Cardiac fibroblast (primary cell): Measurements from ENCODE around the gene CDYL2.
"Not testable (repeated sequence)": the region's sequence is repeated elsewhere in the genome, so short reads cannot be mapped to it uniquely, and the experiment has no call there.

Source experiments
- DNase-seq, 2 donors: peaks; one replicate each; pipeline versions ENCODE4 v3.0.0 to v3.0.0-alpha.2; 2010; ENCODE audit warnings: low read depth in 2 of 2
- H3K4me3 ChIP-seq, 2 donors: replicated peaks in 1 of 2; 1 replicate in 1 of 2; 2 replicates in 1 of 2; pipeline ENCODE4 v1.5.1; 2011; ENCODE audit warnings: low read depth in 2 of 2, low read length in 2 of 2, mild to moderate bottlenecking in 2 of 2, moderate library complexity in 1 of 2
- CTCF ChIP-seq: IDR thresholded peaks from one replicate; pipeline ENCODE4 v1.5.1; 2011; ENCODE audit warnings: low read depth, mild to moderate bottlenecking, low read length, inconsistent platforms

Gene CDYL2

GRCh38 chr16:80828495-80828894 lies 24.1 kb upstream of the CDYL2 start:
- TF ChIP-seq CTCF = no peak
- no peak overlapping the region for H3K4me3 ChIP-seq
- no peak for DNase-seq

- no peak for TF ChIP-seq CTCF
- no peak for DNase-seq
- H3K4me3 ChIP-seq = no peak overlapping the region
These were observed 22.6 kb upstream of the CDYL2 start for GRCh38 chr16:80827007-80827406.

- no peak for DNase-seq
These were observed 21.0 kb upstream of the CDYL2 start for GRCh38 chr16:80825365-80825758.

GRCh38 chr16:80824623-80825364 lies 20.4 kb upstream of the CDYL2 start:
- TF ChIP-seq CTCF = peak; percentile 79
- peak; percentile 81 to 86 for DNase-seq
- no peak overlapping the region for H3K4me3 ChIP-seq

More at GRCh38 chr16:80825365-80825758, 21.0 kb upstream of the CDYL2 start:
- H3K4me3 ChIP-seq = no peak overlapping the region
- TF ChIP-seq CTCF = no peak

GRCh38 chr16:80819988-80820387 lies 15.6 kb upstream of the CDYL2 start:
- no peak for TF ChIP-seq CTCF
- no peak for DNase-seq
- no peak overlapping the region for H3K4me3 ChIP-seq

GRCh38 chr16:80816356-80816755 lies 12.0 kb upstream of the CDYL2 start:
- DNase-seq = no peak
- no peak for TF ChIP-seq CTCF
- no peak overlapping the region for H3K4me3 ChIP-seq

- not testable (repeated sequence) for H3K4me3 ChIP-seq, DNase-seq
These were observed 10.9 kb upstream of the CDYL2 start for GRCh38 chr16:80815278-80815677.
